HL-60 (cell line): ENCODE results near the gene PHC2.

ENCODE experiments used
- DNase-seq, 2 experiments: peaks; one replicate each; pipeline ENCODE4 v3.0.0-alpha.2; 2010 to 2020; ENCODE audit warnings: low read depth in 1 of 2, low spot score in 1 of 2
- H3K27ac ChIP-seq: fragments of 250-450 bp; sonication (Bioruptor Pico); replicated peaks from 2 replicates; pipeline ENCODE4 v1.5.1; 2020; ENCODE audit warnings: mild to moderate bottlenecking, moderate library complexity
- H3K27me3 ChIP-seq: fragments of 250-450 bp; sonication (Bioruptor Pico); 2 replicates; pipeline ENCODE4 v1.5.1; 2021; ENCODE audit warnings: mild to moderate bottlenecking, moderate library complexity; ENCODE audit not compliant: insufficient read depth, poor library complexity, severe bottlenecking
- H3K4me3 ChIP-seq: replicated peaks from 2 replicates; pipeline ENCODE4 v1.5.1; 2011; ENCODE audit warnings: mild to moderate bottlenecking, control low read depth, low read length; ENCODE audit not compliant: insufficient read depth
- GABPA ChIP-seq: IDR thresholded peaks from 2 replicates; pipeline ENCODE4 v1.6.1; 2012; ENCODE audit warnings: low read depth
- POLR2AphosphoS5 ChIP-seq: IDR thresholded peaks from 2 replicates; pipeline ENCODE4 v1.6.1; 2012; ENCODE audit warnings: low read depth
- SPI1 ChIP-seq: IDR thresholded peaks from 2 replicates; pipeline ENCODE4 v1.6.1; 2012; ENCODE audit warnings: low read depth, mild to moderate bottlenecking, borderline replicate concordance
- TF ChIP-seq, protein P1 (sequence below): IDR thresholded peaks from 2 replicates; pipeline ENCODE4 v1.6.1; 2012; ENCODE audit warnings: low read depth; ENCODE audit not compliant: insufficient replicate concordance
- TF ChIP-seq, protein P2 (sequence below): IDR thresholded peaks from one replicate; pipeline ENCODE4 v1.5.1; 2011; ENCODE audit warnings: low read length, control low read depth, inconsistent platforms; ENCODE audit not compliant: insufficient read depth

The PHC2 gene

DNA sequence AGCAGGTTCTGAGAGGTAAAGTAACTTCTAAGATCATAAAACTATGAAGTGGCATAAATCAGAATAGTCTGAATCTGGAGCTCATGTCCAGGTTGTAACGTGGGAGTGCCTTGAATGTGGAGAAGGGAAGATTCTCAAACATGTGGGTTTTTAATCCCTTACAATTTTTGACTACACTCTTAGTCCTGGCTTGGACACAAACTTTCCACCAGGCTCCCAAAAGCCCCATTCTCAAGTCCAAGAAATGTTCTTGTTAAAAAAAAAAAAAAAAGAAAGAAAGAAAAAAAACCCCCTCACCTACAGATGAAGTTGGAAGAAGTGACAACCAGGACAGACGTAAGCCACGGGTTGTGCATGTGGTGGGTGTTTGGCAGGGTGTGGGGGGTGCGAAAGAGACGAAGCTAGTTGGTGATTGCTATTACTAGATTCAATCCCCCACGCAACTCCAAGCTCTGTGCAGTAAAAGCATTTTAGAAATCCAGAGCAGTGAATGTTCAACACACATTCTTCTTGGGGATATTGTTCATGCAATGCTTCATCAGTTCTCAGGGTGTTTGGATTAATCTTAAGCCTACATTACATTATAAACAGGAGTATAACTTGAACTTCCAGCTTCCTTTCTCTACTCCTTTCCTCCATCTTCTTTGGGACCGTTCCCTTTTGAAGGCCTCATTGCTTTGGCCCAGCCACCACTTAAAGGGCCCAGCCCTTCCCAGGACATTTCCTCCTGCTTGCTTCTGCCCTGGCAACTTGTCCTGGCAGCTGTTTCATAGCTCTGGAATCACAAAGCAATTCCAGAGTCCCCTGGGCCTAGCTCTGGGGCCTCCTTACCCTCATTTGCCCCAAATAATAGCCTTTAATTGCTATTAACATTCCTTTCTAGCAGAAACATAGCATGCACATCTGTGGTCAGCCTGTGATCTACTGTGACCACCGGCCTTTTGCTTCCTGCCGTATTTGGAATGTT, 41.8 kb downstream of the PHC2 start:
- no peak for DNase-seq
- no peaks in the 10 kb centered on the region for H3K27me3 ChIP-seq
- H3K27ac ChIP-seq = no peak overlapping the region
- TF ChIP-seq POLR2AphosphoS5 (no peak), GABPA (no peak), SPI1 (no peak)
- TF ChIP-seq, protein P1, sequence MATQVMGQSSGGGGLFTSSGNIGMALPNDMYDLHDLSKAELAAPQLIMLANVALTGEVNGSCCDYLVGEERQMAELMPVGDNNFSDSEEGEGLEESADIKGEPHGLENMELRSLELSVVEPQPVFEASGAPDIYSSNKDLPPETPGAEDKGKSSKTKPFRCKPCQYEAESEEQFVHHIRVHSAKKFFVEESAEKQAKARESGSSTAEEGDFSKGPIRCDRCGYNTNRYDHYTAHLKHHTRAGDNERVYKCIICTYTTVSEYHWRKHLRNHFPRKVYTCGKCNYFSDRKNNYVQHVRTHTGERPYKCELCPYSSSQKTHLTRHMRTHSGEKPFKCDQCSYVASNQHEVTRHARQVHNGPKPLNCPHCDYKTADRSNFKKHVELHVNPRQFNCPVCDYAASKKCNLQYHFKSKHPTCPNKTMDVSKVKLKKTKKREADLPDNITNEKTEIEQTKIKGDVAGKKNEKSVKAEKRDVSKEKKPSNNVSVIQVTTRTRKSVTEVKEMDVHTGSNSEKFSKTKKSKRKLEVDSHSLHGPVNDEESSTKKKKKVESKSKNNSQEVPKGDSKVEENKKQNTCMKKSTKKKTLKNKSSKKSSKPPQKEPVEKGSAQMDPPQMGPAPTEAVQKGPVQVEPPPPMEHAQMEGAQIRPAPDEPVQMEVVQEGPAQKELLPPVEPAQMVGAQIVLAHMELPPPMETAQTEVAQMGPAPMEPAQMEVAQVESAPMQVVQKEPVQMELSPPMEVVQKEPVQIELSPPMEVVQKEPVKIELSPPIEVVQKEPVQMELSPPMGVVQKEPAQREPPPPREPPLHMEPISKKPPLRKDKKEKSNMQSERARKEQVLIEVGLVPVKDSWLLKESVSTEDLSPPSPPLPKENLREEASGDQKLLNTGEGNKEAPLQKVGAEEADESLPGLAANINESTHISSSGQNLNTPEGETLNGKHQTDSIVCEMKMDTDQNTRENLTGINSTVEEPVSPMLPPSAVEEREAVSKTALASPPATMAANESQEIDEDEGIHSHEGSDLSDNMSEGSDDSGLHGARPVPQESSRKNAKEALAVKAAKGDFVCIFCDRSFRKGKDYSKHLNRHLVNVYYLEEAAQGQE = no peak
- TF ChIP-seq, protein P2, sequence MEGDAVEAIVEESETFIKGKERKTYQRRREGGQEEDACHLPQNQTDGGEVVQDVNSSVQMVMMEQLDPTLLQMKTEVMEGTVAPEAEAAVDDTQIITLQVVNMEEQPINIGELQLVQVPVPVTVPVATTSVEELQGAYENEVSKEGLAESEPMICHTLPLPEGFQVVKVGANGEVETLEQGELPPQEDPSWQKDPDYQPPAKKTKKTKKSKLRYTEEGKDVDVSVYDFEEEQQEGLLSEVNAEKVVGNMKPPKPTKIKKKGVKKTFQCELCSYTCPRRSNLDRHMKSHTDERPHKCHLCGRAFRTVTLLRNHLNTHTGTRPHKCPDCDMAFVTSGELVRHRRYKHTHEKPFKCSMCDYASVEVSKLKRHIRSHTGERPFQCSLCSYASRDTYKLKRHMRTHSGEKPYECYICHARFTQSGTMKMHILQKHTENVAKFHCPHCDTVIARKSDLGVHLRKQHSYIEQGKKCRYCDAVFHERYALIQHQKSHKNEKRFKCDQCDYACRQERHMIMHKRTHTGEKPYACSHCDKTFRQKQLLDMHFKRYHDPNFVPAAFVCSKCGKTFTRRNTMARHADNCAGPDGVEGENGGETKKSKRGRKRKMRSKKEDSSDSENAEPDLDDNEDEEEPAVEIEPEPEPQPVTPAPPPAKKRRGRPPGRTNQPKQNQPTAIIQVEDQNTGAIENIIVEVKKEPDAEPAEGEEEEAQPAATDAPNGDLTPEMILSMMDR = no peak
- no peak overlapping the region for H3K4me3 ChIP-seq

DNA sequence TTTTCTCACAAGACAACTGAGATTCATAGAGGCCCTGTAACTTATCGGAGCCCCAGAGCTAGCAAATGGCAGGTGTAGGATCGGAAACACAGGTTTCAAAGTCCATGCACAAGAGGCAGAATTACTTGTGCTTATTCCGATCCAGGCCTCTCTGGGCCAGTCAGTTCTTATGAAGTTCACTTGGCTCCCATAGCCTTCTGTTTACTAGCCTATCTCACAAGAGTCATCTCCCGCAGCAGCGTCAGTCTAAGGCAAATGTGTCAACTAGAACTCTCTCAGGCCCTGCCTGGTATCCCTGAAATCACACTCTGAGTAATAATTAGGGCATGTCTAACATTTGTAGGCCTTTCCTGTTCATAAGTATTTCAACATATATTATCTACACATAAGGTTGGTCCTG, 43.3 kb downstream of the PHC2 start:
- Histone ChIP-seq H3K27me3 (no peaks in the 10 kb centered on the region), H3K4me3 (no peak overlapping the region), H3K27ac (no peak overlapping the region)
- no peak for TF ChIP-seq SPI1
- TF ChIP-seq, protein P2 = no peak
- no peak for TF ChIP-seq GABPA
- no peak for TF ChIP-seq POLR2AphosphoS5
- TF ChIP-seq, protein P1 = no peak
- no peak for DNase-seq

DNA sequence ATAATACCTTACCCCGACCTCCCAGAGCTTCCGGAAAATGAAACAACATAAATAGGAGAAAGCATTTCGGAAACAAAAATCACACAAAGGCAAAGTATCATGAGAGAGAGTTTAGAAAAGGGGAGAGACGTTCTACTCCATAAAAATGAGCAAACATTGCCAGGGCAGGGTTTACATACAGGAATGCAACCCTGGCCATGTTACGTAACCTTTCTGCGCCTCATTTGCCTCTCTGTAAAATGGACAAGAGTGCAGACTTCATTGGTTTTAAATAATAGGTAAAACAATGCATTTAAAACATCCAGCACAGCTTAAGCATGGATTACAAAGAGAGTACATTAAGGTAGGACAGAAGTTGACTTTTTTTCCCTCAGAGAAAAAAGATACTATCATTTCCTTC, 45.6 kb downstream of the PHC2 start:
- no peaks in the 10 kb centered on the region for H3K27me3 ChIP-seq
- TF ChIP-seq, protein P2 = no peak
- TF ChIP-seq POLR2AphosphoS5 (no peak), SPI1 (no peak), GABPA (no peak)
- TF ChIP-seq, protein P1 = no peak
- no peak overlapping the region for H3K4me3 ChIP-seq
- no peak overlapping the region for H3K27ac ChIP-seq
- DNase-seq = no peak
